HG03139 (cell line): Measurements from ENCODE around the gene SLC4A5.

Experiments used
- ATAC-seq: cut with Tn5 transposase; IDR thresholded peaks from one replicate; pipeline ENCODE4 v1.9.1; 2021; ENCODE audit not compliant: unreplicated experiment

SLC4A5 gene

DNA sequence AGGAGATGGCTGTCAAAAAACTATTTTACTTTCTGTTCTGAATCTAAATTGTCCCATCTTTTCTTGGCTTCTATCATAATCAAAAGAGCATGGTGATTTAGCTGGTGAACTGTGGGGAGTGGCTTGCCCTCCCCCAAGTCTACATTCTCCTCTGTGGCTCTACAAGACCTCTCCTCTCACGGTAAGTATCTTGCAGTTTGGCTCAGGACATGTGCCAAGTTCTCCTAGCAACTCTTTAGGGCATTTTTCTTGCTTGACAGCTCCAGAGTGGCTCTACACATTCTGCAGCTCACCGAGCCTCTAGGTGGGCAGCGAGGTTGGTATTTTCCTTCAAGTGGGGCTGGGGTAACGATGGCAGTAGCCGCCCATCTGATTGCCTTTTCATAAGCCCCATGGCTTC lies 29.1 kb downstream of the SLC4A5 start:
- no peak for ATAC-seq

DNA sequence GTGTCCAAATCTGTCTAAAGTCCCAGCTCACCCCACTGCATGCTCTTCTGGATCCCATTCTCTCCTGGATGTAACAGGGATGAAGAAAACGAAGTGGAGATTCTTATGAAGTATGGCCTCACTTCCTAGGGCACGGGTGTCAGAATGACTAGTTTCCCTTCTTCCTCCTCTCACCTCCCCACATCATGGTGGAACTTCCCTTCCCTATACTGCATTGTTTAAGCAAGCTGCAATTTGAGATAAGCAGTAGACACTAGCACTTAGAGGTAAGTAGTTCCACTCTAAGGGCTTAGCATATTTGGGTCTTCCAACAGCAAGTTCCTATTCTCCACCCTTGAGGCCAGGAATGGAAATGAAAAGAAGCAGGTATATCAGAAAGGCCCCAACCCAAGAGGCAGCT lies 29.7 kb downstream of the SLC4A5 start:
- ATAC-seq = no peak

DNA sequence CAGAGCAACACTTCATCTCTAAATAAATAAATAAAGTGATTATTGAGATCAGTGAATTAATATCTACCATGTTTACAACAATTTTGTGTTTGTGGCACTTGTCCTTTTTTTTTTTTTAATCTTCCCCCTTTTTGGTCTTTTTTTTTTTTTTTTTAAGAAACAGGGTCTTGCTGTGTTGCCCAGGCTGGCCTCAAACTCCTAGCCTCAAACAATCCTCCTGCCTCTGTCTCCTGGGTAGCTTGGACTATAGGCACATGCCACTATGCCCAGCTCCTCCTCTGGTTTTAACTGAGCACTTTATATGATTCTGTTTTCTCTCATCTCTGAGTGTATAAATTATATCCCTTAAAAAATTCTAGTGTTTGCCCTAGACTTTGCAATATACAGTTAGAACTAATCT lies 30.3 kb downstream of the SLC4A5 start:
- ATAC-seq = no peak

DNA sequence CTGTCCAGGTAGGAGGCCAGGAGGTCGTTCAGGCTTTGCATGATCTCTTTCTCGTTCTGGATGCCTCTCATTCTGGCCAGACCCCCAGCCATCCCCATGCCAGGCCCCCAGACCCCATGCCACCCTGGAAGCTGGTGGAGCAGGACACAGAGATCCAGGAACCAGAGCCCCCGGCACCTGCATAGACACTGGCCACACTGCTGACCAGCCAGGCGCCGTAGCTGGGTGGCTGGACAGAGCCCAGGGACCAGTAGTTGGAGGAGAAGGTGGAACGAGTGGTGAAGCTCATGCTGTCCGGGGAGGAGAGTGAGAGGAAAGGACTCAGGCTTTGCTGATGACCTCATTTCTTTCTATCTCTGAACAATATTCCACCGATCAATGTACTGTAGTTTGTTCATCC lies 35.5 kb downstream of the SLC4A5 start:
- no peak for ATAC-seq

DNA sequence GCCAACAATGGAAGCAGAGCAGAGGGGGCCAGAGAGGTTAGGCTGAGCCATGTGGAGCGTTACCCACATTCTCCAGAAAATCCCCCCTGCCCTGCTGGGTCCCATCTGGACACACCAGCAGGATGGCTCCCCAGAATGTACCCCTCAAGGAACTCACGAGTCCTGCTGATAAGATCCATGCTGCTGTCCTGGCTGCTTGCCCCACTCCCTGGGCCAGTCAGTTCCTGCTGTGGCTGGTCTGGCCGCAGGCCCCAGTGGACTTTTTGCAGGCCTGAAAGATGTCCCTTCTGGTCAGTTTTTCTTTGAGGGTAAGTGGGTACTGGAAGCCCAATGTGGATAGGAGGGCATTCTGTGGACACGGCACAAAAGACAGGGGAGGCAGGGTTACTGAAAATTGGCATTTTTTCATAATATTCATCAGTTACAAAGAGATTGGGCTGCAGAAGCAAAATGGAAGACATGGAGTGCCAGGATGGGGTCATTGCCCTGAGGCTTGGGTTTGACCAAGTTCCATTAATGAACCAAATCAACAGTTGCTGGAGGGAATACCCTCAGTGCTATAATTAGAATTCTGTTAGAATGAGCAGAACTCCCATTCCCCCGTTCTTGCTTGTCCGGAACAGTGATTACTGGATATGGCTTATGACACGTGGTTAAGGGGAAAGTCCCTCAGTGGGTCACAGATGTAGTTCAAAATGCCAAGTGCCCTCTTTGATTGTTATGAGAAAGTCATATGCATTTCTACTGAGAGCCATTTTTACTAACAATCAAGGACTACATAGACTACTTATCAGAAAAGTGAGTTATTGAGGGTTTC lies 38.7 kb downstream of the SLC4A5 start:
- no peak for ATAC-seq

DNA sequence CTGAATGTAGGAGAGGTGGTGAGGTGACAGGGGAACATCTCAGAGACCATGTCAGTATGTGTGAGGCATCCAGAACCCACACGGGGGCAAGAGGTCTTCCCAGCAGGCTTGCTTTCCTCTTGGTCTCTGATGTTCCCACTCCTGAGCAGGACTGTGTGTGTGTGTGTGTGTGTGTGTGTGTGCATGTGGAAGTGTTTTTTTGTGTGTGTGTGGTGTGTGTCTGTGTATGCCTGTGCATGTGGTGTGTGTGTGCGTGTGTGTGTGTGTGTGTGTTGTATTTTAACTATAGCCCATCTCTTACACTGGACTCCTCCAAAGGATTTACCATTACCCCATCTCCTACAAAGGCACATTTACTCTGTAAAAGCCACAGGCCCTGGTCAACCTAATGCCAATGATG lies 40.4 kb downstream of the SLC4A5 start:
- no peak for ATAC-seq

DNA sequence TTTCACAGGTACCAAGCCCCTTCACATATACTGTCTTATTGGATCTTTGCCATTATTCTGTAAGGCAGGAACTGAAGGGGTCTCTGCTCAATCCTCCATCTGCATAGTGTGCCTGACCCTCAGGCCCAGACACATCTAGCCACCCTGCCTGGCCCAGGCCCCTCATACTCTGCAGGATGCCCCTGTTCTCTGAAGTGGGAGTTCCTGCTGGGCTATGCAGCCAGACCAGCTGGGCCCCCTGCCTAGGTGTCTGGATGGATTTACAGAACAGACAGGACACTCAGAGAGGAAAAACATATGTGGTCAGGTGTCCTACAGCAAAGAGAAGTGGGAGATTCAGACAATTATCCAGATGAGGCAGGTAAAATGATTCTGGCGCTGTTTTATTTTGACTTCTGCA lies 42.0 kb downstream of the SLC4A5 start:
- no peak for ATAC-seq

DNA sequence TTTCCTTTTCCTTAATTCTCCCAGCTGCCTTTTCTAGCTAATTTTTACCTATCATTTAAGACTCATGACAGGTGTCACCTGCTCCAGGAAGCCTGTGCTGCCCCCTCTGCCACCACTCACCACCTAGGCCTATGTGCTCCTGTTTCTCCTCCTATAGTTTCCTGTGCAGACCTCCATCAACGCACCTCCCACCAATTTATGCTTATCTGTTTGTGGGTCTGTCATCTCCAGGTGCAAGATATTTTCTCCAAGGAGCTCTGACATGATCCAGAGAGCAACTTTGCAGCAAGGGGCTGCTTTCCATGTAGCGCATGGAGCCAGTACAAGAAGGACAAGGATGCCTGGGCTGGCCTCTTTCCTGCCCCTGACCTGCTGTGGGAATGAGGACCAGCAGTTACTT lies 42.7 kb downstream of the SLC4A5 start:
- no peak for ATAC-seq

DNA sequence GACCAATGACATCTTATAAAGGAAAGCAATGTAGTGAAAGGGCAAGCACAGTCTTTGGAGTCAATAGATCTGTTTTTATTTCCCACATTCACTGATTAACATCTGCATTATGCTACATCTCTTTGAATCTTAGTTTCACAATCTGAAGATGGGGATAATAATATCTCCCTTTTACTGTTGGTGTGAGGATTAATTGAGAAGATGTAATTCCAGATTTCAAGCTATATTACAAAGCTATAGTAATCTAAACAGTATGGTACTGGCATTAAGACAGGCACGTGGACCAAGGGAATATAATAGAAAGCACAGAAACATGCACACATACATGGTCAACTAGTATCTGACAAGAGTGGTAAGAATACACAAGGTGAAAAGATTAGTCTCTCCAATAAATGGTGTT lies 45.3 kb downstream of the SLC4A5 start:
- ATAC-seq = no peak

DNA sequence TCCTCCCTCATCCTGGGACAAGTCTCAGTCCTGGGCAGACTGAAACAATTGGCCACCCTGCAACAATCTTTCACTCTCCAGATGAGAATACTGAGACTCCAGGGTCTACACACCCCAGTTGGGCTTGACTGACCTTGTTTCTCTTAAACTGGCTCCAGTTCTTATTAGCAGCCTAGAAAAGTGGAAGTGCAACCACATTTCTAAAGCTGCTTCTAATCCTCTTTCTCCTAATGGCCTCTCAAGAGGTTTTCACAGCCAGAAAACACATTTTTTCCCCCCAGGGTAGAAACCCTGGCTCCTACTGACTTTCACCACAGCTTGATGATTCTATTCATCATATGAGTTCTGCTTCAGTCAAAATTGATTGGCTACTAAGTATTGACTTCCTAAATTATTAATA lies 45.8 kb downstream of the SLC4A5 start:
- ATAC-seq = no peak

DNA sequence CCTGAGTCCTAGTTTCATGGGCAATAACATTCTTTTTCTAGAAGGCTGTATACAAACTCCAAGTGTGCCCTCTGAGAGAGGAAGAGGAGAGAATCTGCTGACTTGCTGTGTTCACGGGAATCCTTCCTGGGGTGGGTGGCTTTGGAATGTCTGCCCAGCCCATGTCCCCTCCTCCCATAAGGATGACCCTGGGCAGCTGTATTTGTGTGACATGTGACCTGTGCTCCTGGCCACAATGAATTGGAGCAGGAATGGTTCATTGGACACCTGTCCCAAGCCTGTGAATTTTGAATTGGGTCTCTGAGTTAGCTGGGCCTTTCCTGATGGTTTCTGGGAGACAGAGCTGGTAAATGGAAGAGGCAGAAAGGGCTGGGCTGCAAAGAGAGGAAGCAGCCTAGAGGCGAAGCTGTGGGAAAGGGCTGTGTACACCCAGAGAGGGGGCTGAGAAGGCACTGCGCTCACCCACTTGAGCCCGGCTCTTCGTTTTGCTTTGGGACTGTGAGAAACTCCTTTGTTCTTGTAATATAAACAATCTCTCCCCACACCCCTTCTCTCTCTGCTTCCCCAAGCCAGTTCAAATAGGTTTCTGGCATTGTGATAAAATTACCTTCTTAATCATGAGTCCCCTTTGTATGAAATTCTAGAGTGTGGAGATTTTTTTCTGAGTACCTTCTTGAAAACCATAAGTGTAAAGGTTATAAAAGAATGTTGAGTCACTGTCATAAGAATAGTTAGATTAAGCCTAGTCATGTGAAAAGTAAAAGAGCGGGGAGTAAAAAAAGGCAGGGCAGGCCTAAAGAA lies 49.8 kb downstream of the SLC4A5 start:
- no peak for ATAC-seq

DNA sequence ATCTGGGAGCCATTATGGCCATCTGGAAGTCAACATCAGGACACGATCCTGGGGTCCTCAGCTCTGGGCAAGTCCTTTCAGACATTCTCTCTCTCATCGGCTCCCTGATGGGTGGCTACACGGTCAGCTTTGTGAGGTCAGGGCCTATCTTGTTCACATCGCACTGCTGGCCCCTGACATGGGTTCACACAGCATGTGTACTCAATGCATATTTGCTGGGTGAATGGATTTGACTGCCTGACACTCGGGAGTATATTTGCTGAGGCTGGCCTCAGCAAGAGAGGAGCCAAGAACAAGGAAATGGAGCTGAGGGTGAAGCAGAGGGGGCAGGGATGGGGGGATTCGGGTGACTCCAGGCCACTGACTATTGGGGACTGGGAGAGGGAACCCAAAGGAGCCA lies 50.5 kb downstream of the SLC4A5 start:
- no peak for ATAC-seq

DNA sequence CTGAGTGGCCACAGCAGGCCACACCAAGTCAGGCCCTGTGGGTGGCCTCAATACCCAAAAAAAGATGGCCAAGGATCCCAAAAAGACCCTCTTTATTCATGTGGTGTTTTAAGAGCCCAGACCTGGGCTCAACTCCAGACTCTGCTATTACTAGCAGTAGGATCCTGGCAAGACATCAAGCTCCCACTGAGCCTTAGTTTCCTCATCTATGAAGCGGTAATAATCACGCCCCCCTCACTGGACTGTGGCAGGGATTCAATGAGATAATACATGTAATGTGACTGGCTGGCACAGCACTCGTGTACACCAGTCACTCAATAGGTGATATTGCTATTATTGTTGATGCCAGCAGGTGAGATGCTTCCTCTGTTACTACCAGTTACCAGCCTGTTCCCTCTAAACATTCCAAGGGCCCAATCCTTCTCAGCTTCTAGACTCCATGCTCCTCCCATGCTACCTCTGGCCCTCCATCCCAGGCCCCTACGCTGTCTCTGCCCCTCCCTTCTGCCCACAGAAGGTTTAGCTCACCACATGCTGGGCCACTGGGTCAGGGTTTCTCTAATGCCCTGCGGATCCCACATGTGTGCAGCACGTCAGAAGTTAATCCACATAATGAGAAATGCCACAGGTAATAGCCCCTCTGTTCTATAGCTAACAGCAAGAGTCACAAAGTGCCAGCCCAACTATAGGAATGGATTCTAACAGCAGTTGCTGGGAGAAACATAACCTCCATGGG lies 51.2 kb downstream of the SLC4A5 start:
- no peak for ATAC-seq

DNA sequence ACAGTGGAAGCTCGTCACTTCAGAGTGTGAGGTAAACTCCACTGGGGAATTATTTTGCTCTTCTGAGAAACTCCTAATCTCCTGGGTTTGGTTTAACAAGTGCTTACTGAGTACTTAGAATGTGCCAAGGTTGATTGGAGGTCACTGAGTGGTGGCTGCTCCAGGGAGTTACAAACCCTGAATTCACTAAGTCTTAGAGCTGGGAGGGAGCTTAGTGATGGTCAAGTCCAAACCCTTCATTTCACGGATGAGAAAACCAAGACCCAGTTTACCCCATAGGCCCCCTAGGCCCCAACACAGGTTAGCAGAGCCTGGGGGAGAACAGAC lies 52.0 kb downstream of the SLC4A5 start:
- ATAC-seq = no peak

DNA sequence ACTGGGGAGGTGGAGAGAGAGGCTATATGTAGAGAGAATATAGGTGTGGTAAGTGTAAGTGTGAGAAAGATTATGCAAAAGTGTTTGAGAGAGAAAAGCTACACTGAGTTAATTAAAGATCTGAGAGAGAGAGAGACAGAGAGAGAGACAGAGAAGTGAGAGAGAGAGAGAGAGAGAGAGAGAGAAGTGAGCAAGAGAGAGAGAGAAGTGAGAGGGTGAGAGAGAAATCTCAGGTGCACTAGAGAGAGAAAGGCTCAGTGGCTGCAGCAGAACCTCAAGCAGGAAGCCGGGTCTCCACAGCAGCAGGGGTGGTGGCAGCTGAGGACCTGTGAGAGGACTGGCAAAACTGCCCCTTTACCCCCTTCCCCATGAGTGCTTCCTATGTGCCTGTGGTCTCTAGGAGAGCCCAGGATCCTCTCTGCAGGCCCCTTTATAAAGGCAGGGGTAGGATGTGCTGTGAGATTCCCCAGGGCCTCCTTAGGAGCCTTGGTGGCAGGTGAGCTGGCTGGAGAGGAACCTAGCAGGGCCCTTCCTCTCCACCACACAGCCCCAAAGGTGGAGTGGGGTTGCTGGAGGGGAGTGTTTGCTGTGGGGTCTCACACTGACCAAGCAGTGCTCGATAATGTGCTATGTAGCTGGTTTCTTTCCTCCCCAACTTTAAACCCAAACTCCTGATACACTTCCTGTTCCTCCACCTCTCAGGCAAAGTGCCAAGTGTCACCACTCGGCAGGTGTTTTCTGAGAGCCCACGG lies 52.6 kb downstream of the SLC4A5 start:
- ATAC-seq = peak; percentile 62

DNA sequence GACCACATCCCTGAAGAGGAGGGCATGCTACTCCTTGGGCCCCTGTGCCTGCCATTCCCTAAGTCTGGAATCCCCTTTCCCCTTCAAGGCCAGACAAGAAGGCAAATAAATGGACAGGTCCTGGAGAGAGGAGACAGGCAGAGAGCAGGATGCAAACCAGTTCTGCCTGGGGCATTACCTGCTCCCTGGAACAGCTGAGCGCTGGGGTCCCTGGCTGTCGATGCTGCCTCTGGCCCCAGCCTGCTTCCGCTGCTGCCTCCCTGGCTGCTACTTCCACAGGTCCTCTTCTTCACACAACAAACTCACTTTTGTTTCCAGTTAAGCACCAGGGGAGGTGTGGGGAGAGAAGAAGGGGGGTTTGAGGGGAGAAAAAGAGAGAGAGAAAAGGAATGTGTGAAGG lies 53.1 kb downstream of the SLC4A5 start:
- no peak for ATAC-seq

DNA sequence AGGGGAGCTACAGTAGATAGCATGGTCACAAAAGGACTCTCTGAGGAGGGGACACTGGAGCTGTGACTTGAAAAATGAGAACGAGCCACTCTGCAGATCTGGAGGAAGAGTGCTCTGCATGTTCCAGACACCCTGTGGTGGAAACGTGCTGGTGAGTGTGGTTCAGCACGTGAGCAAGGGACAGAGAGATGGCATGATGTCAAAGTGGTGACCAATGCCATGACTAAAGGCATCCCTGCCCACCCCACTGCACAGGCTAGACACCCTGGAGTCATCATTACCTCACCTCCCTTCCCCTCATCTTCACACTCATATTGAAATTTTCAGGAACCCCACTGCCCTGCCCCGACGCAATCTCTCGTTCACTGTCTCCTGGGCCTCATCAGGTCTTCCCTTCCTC lies 56.5 kb downstream of the SLC4A5 start:
- no peak for ATAC-seq

DNA sequence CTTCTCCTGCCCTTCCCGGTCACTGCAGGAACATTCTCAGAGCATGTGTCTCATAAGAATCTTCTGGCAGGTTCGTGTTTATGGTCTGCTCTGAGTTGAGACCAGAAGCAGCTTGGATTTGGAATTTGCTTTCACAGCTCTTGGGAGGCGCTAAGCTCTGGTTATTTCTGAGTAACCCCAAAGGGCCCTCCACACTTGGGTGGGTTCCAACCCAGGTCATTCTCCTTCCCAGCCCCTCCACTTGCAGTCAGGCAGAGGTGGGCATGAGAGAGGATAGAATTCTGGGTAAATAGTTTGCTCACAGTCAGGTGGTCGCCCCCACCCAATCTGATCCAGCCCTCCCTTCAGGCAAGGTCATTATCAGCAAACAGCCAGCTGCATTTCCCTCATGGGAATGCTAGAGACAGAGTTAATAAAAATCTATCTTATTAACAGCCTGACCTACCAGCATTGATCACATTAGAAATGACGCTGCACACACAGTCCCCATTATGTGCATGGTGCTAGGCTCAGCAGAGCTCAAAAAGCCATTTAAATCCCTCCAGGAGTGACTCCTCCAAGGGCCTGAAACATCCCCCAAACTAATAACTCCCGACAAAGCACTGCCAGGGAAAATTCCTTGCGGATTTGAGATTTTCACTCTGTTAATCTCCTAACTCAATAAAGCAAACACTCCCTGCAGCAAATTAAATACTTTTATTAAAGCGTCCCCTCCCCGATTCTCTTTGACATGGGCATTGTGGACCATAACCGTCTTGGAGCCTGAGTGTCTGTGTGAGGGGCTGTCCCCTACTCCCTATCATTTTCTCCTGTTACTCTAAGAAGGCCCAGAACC lies 61.9 kb downstream of the SLC4A5 start:
- ATAC-seq = no peak

DNA sequence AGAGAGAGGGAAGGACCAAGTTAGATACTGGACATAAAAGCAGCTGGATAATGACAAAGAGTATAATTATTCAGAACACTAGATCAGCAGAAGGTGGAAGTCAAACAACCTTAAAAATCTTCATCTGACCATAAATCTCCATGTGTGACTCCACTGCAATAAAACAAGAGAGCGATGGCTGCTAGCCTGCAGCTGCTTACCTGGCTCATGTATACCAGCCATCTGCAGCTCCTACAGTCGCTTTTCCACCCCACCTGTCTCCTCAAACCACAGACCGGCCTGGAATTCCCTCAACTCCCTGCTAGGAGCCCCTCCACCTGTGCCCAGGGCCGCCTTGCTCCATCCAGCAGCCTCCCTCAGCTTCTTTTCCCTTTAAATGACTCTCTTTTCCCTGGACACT lies 64.5 kb downstream of the SLC4A5 start:
- ATAC-seq = no peak

DNA sequence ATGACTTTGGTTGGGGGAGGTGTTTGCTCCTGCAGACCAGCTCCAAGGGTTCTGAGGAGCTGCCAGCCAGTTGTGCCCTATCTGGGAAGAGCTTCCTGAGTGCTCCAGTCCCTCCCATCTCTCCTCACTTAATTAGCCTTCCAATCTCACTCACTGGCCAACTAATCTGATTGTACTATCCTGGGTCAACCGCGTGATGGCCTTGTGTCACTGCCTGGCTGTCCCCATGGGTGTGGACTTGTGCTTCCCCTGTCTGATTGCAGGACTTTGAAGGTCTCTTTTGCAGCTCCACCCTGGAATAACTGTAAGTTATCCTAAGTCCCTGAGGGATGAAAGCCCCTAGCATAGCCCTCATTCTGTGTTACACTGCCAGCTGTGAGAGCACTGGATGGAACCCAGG lies 65.0 kb downstream of the SLC4A5 start:
- no peak for ATAC-seq
